ENCODE data around the gene HS3ST3A1. TPM values are rescaled to one million over a fixed set of nuclear protein-coding genes. Genes with fewer than 3 reads are reported as not detected.
"Not testable (repeated sequence)": the region's sequence is repeated elsewhere in the genome, so short reads cannot be mapped to it uniquely, and the experiment has no call there.

HS3ST3A1 gene
- total and polyA plus RNA-seq, 2 of the 4 experiments (the other 2 are of a cell fraction): 8.8 to 9.0 TPM

DNA sequence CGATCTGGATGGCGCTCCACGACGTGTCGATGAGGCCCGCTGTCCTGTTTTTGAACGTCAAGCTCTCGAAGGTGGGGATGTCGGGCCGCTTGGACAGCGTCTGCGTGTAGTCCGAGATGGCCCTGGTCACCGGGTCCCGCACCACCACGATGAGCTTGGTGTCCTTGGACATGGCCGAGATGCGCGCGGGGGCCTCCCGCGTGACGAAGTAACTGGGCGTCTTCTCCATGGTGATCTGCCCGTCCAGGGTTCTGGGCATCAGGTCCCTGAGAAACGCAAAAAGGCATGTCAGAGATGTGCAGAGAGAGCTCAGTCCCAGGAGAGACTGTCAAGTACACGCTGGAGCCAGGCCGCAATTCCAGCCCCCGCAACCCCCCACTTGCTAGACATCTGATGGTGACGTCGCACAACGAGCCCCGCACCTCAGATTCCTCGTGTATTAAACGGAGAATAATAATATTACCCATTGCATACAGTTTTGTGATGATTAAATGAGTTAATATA is 105.1 kb downstream of the HS3ST3A1 start:
- dilution Hi-C loops (cut with HindIII; ENCODE audit: low sequenced_read_pairs, unreplicated experiment); H3K9ac ChIP-seq (ENCODE audit: low read depth, low read length); CTCF ChIA-PET; H3K14ac ChIP-seq (replicated peaks; ENCODE audit: low read depth, low read length); H3K18ac ChIP-seq (ENCODE audit: low read depth, low read length); H3K4me2 ChIP-seq (ENCODE audit: low read depth, low read length); H2AFZ ChIP-seq (replicated peaks; ENCODE audit: low read length, poor library complexity); H4K8ac ChIP-seq (ENCODE audit: low read depth in 2 of 2, low read length in 2 of 2); H2BK5ac ChIP-seq (ENCODE audit: low read depth, low read length, poor library complexity, severe bottlenecking); H3K36me3 ChIP-seq (ENCODE audit: control insufficient read depth, insufficient read depth, low read length); H2AK5ac ChIP-seq (ENCODE audit: low read depth, low read length); DNase-seq; H3K9me1 ChIP-seq (ENCODE audit: insufficient read depth, low read length); H3K4me3 ChIP-seq (ENCODE audit: insufficient read depth, low read depth, low read length); H3K27me3 ChIP-seq (ENCODE audit: control insufficient read depth, insufficient read depth, low read length); H3K23ac ChIP-seq (ENCODE audit: low read depth, low read length); H3K27ac ChIP-seq (ENCODE audit: insufficient read depth, low read length); H2BK20ac ChIP-seq (ENCODE audit: low read depth, low read length); H2BK120ac ChIP-seq (ENCODE audit: low read depth, low read length); H4K20me1 ChIP-seq (ENCODE audit: insufficient read depth, low read length); POLR2A ChIA-PET (ENCODE audit: unreplicated experiment); ATAC-seq (ENCODE audit: low read depth); H2AK9ac ChIP-seq (replicated peaks; ENCODE audit: low read depth, low read length, poor library complexity); in situ Hi-C loops (cut with MboI; ENCODE audit: low sequenced_read_pairs); H3K4me1 ChIP-seq (ENCODE audit: control insufficient read depth, insufficient read depth, low read length); H3K9me3 ChIP-seq (ENCODE audit: control insufficient read depth, insufficient read depth, low read length); BruUV-seq (replicated peaks); H4K91ac ChIP-seq (ENCODE audit: insufficient read depth, low read depth, low read length); H2BK15ac ChIP-seq (ENCODE audit: low read depth, low read length); H3K4ac ChIP-seq (ENCODE audit: low read depth, low read length); H4K5ac ChIP-seq (ENCODE audit: low read depth, low read length); H3K56ac ChIP-seq (ENCODE audit: extremely low read depth, insufficient read depth, low read length): not testable (repeated sequence)
- H3K79me1 ChIP-seq (ENCODE audit: low read depth in 1 of 2, low read length in 2 of 2): peaks cover 30 to 34% of the 10 kb centered on the region in 2 experiments
- WGBS, 2 experiments (ENCODE audit: extremely low coverage in 2 of 2, insufficient read length in 1 of 2): 98% methylated on average over 10 of the region's 35 CpGs; no CpG with 5 or more reads in 1 of the 2 experiments
- intact Hi-C loops (cut with micrococcal nuclease): loop anchor here (1.0 kb wide), 1 partner anchor 14 kb away; no protein-coding TSS in a partner anchor
